GM10266 (cell line): ENCODE measurements around the gene ANKRD39.
"Not testable (repeated sequence)": the region's sequence is repeated elsewhere in the genome, so short reads cannot be mapped to it uniquely, and the experiment has no call there.

Experiments used
- DNase-seq: peaks from one replicate; pipeline ENCODE4 v3.0.0; 2012; ENCODE audit errors: extremely low spot score
- CTCF ChIP-seq: IDR thresholded peaks from 2 replicates; pipeline ENCODE4 v1.5.1; 2012; ENCODE audit warnings: mild to moderate bottlenecking, low read depth; ENCODE audit not compliant: control insufficient read depth, insufficient read depth; ENCODE audit errors: missing control alignments

The ANKRD39 gene

GRCh38 chr2:96808176-96808837, 49.5 kb downstream of the ANKRD39 start:
- no peak for TF ChIP-seq CTCF
- DNase-seq, result no peak

GRCh38 chr2:96807127-96807471, 50.7 kb downstream of the ANKRD39 start:
- DNase-seq, result no peak
- no peak for TF ChIP-seq CTCF

- no peak for DNase-seq
- no peak for TF ChIP-seq CTCF
These were observed 51.2 kb downstream of the ANKRD39 start for GRCh38 chr2:96806468-96807126.

GRCh38 chr2:96805946-96806345, 51.9 kb downstream of the ANKRD39 start:
- DNase-seq, result not testable (repeated sequence)

GRCh38 chr2:96804986-96805385, 52.8 kb downstream of the ANKRD39 start:
- no peak for TF ChIP-seq CTCF
- DNase-seq, result no peak

- no peak for TF ChIP-seq CTCF
- no peak for DNase-seq
These were observed 55.1 kb downstream of the ANKRD39 start for GRCh38 chr2:96802721-96803120.

GRCh38 chr2:96801786-96802595, 55.8 kb downstream of the ANKRD39 start:
- TF ChIP-seq CTCF, result peak; percentile 0
- peak; percentile 82 for DNase-seq
